CD4-positive, alpha-beta T cell treated with Interleukin-21 for 1 hour (primary cell): Measurements from ENCODE around the gene NDUFS5.
A peak's percentile ranks its signal among the peaks of the same experiment; 100 is the strongest.
"Not testable (repeated sequence)": the region's sequence is repeated elsewhere in the genome, so short reads cannot be mapped to it uniquely, and the experiment has no call there.

ENCODE experiments used
- DNase-seq: peaks from one replicate; pipeline ENCODE4 v3.0.0-alpha.2; 2020

NDUFS5 gene

DNA sequence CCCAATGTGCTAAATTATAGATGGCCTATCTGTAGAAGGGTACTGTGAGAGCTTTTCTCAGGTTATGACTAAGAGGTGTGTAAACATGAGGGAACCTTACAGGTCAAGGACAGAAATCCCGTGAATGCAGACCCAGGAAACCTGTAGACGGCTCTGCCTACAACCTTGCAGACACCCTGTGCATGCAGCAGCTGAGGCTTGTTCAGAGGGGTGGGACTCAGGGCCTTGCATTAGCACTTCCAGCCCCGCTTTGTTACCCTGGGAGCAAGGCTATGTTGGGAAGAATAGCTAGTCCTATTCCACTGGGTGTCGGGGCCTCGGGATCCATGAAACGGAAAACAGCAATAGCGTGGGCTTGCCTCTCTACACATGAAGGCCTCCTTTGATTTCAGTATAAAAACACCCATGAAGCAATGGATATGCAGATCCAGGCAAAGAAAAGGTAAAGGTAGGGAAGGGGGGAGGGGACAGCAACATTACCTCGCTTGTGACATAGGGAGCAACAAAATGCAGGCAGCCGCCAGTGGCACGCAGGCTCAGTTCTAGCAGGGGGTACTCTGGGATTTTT, 9.5 kb upstream of the NDUFS5 start:
- no peak for DNase-seq

- DNase-seq: no peak
Measured at GRCh38 chr1:39017266-39017665, 8.9 kb upstream of the NDUFS5 start.

DNA sequence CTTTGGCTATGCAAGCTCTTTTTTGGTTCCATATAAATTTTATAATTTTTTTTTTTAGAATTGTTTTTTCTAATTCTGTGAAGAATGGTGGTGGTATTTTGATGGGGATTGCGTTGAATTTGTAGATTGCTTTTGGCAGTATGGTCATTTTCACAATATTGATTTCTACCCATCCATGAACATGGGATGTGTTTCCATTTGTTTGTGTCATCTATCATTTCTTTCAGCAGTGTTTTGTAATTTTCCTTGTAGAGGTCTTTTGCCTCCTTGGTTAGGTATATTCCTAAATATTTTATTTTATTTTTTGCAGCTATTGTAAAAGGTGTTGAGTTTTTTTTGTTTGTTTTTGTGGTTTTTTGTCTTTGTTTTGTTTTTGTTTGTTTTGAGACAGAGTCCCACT, 5.7 kb upstream of the NDUFS5 start:
- DNase-seq: not testable (repeated sequence)

DNA sequence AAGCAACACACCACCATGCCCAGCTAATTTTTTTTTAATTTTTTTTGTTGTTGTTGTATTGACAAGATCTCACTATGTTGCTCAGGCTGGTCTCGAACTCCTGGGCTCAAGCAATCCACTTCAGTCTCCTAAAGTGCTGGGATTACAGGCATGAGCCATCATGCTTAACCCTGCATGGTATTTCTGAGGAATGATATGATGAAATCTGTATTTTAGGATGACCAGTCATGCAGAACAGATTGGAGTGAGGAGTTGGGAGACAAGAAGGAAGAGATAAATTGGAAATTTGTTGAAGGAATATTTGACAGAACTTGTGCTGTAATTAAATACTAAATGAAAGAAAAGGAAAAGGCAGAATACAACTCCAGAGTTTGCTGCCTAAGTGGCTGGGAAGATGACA, 4.7 kb upstream of the NDUFS5 start:
- DNase-seq: no peak

DNA sequence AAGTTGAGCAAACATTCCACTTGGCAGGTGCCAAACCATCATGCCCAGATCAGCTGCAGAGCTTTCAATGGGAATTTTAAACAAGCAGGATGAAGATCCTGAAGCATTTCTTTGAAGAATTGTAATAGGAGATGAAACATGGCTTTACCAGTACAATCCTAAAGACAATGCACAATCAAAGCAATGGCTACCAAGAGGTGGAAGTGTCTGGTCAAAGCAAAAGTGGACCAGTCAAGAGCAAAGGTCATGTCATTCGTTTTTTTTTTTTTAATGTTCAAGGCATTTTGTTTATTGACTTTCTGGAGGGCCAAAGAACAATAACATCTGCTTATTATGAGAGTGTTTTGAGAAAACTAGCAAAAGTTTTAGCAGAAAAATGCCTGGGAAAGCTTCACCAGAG, 3.0 kb upstream of the NDUFS5 start:
- DNase-seq: no peak

DNA sequence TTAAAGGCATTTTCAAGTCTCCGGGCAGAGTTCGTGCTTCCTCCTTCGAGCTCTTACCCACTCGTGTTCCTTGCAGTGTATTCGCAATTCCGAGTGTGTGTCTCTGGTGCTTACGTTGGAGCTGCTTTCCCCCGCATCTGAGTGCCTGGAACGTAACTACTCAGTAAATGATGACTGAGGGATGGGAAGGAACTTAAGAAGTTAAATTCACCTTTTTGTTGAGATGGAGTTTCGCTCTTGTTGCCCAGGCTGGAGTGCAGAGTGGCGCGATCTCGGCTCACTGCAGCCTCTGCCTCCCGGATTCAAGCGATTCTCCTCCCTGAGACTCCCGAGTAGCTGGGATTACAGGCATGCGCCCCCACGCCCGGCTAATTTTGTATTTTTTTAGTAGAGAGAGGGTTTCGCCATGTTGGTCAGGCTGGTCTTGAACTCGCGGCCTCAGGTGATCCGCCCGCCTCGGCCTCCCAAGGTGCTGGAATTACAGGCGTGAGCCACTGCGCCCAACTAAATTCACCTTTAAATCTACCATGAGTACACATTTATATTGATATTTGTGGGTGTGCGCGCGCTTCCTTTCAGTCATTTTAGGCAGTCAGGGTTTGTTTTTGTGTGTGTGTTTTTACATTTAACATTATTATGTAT, 837 bp downstream of the NDUFS5 start:
- DNase-seq: no peak

DNA sequence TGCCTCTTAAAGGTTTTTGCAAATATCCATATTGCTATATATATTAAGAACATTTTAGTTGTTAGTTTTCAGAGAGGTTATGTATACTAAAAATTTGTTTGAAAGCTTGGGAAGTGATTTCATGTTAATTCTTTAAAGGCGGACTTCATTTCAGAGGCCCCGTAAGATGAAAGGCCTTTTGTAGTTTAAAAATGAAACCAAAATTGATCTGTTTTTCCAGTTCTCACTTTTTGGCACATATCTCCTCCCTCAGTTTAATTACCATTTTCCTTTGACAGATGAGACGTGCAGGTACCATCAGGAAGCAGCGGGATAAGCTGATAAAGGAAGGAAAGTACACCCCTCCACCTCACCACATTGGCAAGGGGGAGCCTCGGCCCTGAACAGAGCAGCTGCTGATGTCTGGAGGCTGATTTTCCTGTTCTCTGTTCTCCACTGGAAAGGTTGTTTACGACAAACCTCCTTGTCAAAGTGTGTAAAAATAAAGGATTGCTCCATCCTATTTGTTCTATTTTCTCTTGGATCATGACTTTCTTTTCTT, 8.0 kb downstream of the NDUFS5 start:
- peak; percentile 35 for DNase-seq

DNA sequence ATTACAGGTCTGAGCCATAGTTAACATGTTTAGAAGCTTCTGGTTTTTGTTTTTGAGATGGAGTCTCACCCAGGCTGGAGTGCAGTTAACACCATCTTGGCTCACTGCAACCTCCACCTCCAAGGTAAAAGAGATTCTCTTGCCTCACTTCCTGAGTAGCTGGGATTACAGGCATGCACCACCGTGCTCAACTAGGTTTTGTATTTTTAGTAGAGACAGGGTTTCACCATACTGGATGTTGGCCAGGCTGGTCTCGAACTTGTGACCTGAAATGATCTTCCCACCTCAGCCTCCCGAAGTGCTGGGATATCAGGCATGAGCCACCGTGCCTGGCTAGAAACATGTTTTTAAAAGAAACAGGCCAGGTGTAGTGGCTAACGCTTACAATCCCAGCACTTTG, 10.5 kb downstream of the NDUFS5 start:
- no peak for DNase-seq

GRCh38 chr1:39043513-39043912, 17.4 kb downstream of the NDUFS5 start:
- DNase-seq: no peak

DNA sequence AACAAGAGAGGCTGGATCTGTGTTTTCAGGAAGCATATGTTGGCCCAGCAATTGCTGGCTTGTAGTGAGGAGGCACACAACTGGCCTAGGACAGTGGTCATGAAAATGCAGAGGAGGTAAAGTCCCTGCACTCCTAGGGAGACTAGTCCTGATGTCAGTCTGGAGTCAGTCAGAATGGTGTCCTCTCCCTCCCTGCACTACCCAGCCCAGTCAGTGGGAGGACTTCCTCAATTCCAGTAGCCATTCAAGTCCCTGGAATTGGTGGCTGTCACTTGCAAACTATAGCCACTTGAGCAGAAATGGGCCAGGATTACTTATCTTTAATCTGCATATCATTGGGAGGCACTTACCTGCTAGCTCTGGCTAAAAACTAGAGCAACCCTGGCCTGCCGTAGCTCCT, 18.6 kb downstream of the NDUFS5 start:
- DNase-seq: no peak

DNA sequence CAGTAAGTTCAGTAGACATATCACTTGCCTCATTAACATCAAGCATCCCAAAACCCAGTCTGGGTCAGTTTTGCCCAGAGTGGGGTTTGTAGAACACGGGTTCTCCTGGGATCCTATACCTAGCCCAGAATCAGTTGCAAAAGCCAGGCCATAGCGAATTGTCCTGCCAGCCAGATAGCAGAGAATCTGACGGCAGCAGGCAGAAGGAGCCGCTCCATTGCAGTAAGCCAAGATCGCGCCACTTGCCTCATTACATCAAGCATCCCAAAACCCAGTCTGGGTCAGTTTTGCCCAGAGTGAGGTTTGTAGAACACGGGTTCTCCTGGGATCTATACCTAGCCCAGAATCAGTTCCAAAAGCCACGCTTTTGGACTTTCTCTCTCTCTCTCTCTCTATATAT, 19.1 kb downstream of the NDUFS5 start:
- DNase-seq: no peak

DNA sequence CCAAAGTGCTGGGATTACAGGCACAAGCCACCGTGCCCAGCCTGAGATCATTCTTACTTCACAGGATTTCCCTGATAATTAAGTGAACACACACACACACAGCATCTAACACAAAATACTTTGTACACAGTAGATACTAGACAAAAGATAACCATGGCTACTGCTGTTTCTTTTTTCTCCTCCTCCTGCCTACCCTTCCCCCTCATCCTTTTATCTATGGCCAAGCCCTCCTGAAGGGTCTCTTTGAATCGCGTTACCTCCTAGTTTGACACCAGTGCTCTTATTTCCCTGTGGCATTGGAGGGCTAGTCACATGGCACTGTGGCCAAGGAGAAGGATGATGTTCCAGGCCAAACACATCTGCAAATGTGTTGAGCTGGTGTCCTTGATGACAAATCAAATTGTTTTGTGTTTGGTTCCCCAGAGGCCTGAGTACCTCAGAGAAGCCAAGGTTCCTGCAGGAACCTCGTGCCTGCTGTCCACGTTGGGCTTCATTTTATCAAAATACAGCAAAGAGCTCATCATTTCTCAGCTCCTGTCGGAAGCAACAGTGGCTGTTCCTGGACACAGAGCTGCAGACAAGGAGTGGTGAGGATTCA, 20.6 kb downstream of the NDUFS5 start:
- DNase-seq: no peak

DNA sequence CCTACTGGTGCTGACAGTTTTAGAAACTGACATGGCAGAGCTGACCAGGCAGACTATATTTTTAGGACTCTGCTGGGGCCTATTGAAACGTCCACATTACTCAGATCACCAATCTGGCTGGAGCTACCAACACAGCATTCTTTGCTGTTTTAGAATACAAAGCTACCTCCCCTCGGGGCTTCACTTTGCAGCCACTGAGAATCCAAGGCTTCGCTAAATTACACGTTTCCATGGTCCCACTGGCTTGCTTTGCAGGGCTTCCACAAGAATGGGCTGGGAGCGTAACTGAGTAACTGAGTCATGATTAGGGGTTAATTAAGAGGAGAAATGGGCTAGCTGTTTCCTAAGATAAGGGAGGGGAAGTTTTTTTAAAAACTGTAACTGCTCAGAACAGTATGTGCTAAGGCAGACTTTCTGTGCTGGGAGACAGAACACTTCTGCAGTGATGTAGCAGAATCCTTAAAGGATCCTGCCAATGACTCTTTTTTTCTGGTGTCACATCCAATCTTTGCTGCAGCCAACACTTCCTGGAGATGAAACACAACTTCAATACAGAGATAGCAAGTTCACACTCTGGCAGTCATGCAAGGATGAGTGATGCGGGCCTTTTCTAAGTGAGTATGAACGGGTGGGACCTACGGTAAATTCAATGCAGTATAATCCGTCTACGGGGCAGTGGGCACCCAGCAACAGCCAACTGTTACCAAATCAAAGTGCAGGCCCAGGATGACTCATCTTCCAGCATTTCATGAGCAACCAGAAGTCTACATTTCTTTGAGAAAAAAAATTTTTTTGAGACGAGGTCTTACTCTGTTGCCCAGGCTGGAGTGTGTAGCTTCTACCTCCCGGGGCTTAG, 21.5 kb downstream of the NDUFS5 start:
- no peak for DNase-seq

- no peak for DNase-seq
Measured at GRCh38 chr1:39048745-39049370, 22.7 kb downstream of the NDUFS5 start.

GRCh38 chr1:39050001-39050400, 23.9 kb downstream of the NDUFS5 start:
- no peak for DNase-seq

DNA sequence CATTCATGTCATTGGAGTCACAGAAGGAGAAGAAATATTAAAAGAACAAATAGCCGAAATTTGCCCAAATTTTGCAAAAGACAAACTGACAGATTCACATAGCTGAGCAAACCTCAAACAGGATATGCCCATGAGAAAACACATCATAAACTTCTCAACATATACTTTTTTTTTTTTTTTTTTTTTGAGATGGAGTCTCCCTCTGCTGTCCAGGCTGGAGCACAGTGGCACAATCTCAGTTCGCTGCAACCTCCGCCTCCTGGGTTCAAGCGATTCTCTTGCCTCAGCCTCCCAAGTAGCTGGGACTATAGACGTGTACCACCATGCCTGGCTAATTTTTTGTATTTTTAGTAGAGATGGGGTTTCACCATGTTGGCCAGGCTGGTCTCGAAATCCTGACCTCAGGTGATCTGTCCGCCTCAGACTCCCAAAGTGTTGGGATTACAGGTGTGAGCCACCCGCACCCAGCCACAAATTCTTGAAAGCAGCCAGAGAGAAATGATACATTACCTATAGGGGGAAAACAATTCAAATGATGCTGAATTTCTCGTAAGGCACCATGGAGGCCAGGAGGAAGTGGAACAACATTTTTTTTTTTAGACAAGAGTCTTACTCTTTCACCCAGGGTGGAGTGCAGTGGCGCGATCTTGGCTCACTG, 25.2 kb downstream of the NDUFS5 start:
- DNase-seq: not testable (repeated sequence)

GRCh38 chr1:39051956-39052355, 25.8 kb downstream of the NDUFS5 start:
- no peak for DNase-seq

DNA sequence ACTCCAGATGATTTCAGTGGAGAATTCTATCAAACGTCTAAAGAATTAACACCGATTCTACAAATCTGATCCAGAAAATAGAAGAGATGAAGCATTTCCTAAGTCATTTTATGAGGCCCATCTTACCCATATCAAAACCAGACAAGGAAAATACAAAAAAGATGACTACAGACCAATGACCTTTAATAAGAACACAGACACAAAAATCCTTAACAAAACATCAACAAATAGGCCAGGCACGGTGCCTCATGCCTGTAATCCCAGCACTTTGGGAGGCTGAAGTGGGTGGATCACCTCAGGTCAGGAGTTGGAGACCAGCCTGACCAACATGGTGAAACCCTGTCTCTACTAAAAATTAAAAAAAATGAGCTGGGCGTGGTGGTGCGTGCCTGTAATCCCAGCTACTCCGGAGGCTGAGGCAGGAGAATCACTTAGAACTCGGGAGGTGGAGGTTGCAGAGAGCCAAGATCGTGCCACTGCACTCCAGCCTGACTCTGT, 29.1 kb downstream of the NDUFS5 start:
- not testable (repeated sequence) for DNase-seq

GRCh38 chr1:39061516-39061915, 35.4 kb downstream of the NDUFS5 start:
- not testable (repeated sequence) for DNase-seq

DNA sequence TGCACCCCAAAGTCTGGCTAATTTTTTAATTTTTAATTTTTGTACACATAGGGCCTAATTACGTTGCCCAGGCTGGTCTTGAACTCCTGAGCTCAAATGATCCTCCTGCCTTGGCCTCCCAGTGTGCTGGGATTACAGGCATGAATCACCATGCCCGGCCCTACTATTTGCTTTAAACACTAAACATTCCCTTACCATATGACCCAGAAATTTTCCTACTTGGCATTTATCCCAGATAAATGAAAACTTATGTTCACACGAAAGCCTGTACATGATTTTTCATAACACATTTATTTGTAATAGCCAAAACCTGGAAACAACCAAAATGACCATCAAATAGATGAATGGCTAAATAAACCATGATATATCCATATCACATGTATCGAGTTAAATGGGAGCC, 35.8 kb downstream of the NDUFS5 start:
- DNase-seq: no peak

GRCh38 chr1:39063191-39063590, 37.0 kb downstream of the NDUFS5 start:
- DNase-seq: no peak

DNA sequence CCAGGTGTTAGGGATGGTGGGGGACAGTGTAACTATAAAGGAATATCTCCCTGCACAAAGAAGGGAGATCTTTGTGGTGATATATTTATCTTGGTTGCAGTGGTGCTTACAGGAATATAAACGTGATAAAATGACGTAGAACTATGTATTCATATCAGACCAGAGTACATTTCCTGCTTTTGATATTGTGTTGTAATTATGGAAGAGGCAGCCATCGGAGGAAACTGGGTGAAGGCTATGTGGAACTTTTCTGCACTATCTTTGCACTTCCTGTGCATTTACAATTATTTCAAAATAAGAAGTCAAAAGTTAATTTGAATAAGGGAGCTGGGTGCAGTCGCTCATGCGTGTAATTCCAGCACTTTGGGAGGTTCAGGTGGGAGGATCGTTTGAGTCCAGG, 37.6 kb downstream of the NDUFS5 start:
- DNase-seq: no peak
